Kidney epithelial cell (primary cell): Measurements from ENCODE around the gene TEX35. TPM values are rescaled to one million over a fixed set of nuclear protein-coding genes. Genes with fewer than 3 reads are reported as not detected.
"Not testable (repeated sequence)": the region's sequence is repeated elsewhere in the genome, so short reads cannot be mapped to it uniquely, and the experiment has no call there.

ENCODE experiments used
- DNase-seq: peaks from one replicate; pipeline ENCODE4 v3.0.0-alpha.2; 2010; ENCODE audit warnings: low read depth
- H3K27me3 ChIP-seq: 2 replicates; pipeline ENCODE4 v1.6.0; 2011; ENCODE audit warnings: low read length; ENCODE audit not compliant: control insufficient read depth, insufficient read depth
- H3K36me3 ChIP-seq: 2 replicates; pipeline ENCODE4 v1.5.1; 2011; ENCODE audit warnings: low read length; ENCODE audit not compliant: control insufficient read depth, insufficient read depth
- H3K4me3 ChIP-seq: 2 replicates; pipeline ENCODE4 v1.5.1; 2011; ENCODE audit warnings: low read depth, mild to moderate bottlenecking, control low read depth, low read length
- total RNA-seq: library from RNA; depleted of rRNA; stranded (reverse); fragments of >200 nt; gene quantifications from 2 replicates; pipeline ENCODE4 v1.2.3, GENCODE V29; 2015
- TF ChIP-seq, protein P1 (sequence below): IDR thresholded peaks from 2 replicates; pipeline ENCODE4 v1.5.1; 2011; ENCODE audit warnings: mild to moderate bottlenecking, moderate library complexity, low read length, control low read depth, inconsistent platforms; ENCODE audit not compliant: insufficient read depth, poor library complexity, severe bottlenecking

TEX35 gene
- total RNA-seq, 1 donor from 2014 or later = not detected

- no peak for DNase-seq
- TF ChIP-seq, protein P1, sequence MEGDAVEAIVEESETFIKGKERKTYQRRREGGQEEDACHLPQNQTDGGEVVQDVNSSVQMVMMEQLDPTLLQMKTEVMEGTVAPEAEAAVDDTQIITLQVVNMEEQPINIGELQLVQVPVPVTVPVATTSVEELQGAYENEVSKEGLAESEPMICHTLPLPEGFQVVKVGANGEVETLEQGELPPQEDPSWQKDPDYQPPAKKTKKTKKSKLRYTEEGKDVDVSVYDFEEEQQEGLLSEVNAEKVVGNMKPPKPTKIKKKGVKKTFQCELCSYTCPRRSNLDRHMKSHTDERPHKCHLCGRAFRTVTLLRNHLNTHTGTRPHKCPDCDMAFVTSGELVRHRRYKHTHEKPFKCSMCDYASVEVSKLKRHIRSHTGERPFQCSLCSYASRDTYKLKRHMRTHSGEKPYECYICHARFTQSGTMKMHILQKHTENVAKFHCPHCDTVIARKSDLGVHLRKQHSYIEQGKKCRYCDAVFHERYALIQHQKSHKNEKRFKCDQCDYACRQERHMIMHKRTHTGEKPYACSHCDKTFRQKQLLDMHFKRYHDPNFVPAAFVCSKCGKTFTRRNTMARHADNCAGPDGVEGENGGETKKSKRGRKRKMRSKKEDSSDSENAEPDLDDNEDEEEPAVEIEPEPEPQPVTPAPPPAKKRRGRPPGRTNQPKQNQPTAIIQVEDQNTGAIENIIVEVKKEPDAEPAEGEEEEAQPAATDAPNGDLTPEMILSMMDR = no peak
- no peaks in the 10 kb centered on the region for H3K27me3 ChIP-seq
- H3K36me3 ChIP-seq = no peaks in the 10 kb centered on the region
- H3K4me3 ChIP-seq = no peak overlapping the region
Observed at GRCh38 chr1:178544531-178544930, 31.6 kb downstream of the TEX35 start.

DNA sequence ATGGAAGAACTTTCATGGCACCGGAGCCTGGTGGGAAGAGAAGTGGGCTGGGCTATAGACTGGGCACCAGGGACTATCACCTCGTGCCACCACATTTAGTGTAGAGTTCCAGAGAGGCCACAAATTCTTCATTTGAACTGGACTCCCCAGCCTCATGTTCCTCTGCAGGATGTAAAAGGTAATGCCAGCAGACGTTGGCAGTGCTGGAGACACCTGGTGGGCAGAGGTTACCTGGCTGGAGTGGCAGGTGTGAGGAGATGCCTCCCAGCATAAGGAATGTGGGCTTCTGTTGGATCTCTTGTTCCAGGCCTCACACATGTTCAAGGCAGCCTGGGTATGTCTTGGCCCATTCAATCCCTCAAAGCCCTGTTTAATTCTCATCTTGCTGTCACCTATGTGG is 35.2 kb downstream of the TEX35 start:
- H3K4me3 ChIP-seq = no peak overlapping the region
- H3K27me3 ChIP-seq = no peaks in the 10 kb centered on the region
- TF ChIP-seq, protein P1 = no peak
- no peaks in the 10 kb centered on the region for H3K36me3 ChIP-seq
- no peak for DNase-seq

- no peaks in the 10 kb centered on the region for H3K27me3 ChIP-seq
- DNase-seq = no peak
- H3K4me3 ChIP-seq = no peak overlapping the region
- no peaks in the 10 kb centered on the region for H3K36me3 ChIP-seq
- TF ChIP-seq, protein P1 = no peak
Observed at GRCh38 chr1:178551307-178551706, 38.4 kb downstream of the TEX35 start.

DNA sequence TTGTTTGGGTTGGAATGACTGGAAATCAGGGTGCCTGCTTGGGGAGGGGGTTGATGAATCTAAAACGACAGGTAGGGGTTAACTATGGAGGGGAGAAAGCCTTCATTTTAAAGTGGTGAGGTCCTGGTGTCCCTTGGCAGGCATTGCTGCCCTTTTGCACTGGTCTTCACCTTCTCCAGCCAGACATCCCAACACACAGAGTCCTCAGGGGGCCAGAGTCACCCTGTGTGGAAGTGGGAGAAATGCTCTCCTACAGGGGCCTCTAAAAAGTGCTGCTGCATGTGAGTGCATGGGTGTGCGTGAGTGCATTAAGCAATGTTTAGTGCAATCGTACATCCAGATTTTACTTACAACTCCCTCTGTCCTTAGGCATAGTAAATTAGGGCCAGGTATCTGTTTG is 39.0 kb downstream of the TEX35 start:
- TF ChIP-seq, protein P1 = no peak
- Histone ChIP-seq H3K4me3 (no peak overlapping the region), H3K36me3 (no peaks in the 10 kb centered on the region), H3K27me3 (no peaks in the 10 kb centered on the region)
- no peak for DNase-seq

GRCh38 chr1:178552856-178553255 is 39.9 kb downstream of the TEX35 start:
- H3K27me3 ChIP-seq = no peaks in the 10 kb centered on the region
- no peaks in the 10 kb centered on the region for H3K36me3 ChIP-seq
- DNase-seq = no peak
- TF ChIP-seq, protein P1 = no peak
- H3K4me3 ChIP-seq = no peak overlapping the region

DNA sequence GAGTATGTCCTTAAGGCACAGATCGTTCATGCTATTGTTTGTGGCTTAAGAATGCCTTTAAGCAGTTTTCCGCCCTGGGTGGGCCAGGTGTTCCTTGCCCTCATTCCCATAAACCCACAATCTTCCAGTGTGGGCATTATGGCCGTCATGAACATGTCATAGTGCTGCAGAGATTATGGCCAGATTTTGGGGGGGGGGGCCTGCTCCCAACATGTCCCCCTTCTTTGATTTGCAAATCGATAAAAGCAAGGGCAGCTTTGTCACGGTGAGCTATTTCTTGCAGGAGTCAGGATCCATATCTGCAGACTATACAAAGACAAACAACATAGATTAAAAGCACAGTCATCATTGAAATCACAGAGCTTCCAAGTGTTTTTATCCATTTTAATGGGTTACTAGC is 41.4 kb downstream of the TEX35 start:
- H3K36me3 ChIP-seq, H3K4me3 ChIP-seq, H3K27me3 ChIP-seq, DNase-seq: not testable (repeated sequence)

DNA sequence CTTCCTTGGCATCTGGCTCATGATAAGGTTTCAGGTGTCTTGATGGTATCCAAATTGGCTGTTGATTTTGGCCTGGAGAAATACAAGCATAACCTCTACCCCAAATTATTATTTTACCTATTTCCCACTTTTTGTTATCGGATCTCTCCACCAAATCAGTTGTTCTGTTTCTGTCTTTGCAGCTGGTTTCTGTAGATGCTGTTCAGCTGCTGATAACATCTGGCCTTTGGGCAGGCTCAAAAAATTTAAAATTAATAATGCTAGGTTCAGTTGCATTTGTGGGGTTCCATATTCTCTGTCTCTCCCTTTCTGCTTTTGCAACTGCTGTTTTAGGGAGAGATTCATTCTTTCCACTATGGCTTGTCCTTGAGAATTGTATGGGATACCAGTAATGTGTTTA is 42.7 kb downstream of the TEX35 start:
- not testable (repeated sequence) for H3K4me3 ChIP-seq, DNase-seq, H3K36me3 ChIP-seq, H3K27me3 ChIP-seq

DNA sequence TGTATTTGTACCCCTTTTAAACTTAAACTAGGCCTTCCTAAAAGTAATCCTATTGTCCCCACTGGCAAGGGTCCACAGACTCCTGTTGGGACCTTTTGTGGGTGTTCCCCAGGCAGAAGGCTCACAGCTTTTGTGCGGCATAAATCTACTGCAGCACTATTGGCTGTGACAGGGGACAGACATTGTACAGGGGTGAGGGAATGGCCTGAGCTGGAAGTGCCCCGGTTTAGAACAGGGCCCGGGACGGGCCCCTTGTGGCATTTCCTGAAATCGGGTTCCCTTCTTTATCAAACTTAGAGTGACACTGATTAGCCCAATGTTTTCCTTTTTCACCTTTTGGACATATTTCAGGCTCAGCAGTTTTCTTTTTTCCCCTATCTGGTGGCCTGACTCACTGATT is 45.9 kb downstream of the TEX35 start:
- DNase-seq, H3K4me3 ChIP-seq, H3K27me3 ChIP-seq, H3K36me3 ChIP-seq: not testable (repeated sequence)
